Measurements from ENCODE around the gene HMX2.

GRCh38 chr10:123154092-123154710 is 6.3 kb downstream of the HMX2 start, which contains the start of gene BUB3:
- TF ChIP-seq CTCF (IDR thresholded peaks at IDR 0.05) (no peak), POLR2A (IDR thresholded peaks at IDR 0.05) (peak; percentile 77), POLR2AphosphoS5 (IDR thresholded peaks at IDR 0.05) (peak; percentile 50 to 90 (median 87))

Measured in breast epithelium (tissue), 3 donors.